Uterus (tissue), 2 donors: ENCODE measurements around the gene GTF2A1.

Experiments used
- POLR2A ChIP-seq, 2 donors: fragments of 450-650 bp; IDR thresholded peaks; one replicate each; pipeline ENCODE4 v1.6.1; 2016; ENCODE audit warnings: antibody characterized with exemption in 2 of 2, mild to moderate bottlenecking in 1 of 2, moderate library complexity in 1 of 2
- TF ChIP-seq, protein P1 (sequence below), 4 experiments: fragments of 200-600 bp in 2 of 4; fragments of 450-650 bp in 2 of 4; sonication (generic) in 2 of 4; IDR thresholded peaks; one replicate each; pipeline ENCODE4 v1.5.1; 2016 to 2019; ENCODE audit warnings: antibody characterized with exemption in 4 of 4, mild to moderate bottlenecking in 2 of 4, moderate library complexity in 1 of 4

DNA sequence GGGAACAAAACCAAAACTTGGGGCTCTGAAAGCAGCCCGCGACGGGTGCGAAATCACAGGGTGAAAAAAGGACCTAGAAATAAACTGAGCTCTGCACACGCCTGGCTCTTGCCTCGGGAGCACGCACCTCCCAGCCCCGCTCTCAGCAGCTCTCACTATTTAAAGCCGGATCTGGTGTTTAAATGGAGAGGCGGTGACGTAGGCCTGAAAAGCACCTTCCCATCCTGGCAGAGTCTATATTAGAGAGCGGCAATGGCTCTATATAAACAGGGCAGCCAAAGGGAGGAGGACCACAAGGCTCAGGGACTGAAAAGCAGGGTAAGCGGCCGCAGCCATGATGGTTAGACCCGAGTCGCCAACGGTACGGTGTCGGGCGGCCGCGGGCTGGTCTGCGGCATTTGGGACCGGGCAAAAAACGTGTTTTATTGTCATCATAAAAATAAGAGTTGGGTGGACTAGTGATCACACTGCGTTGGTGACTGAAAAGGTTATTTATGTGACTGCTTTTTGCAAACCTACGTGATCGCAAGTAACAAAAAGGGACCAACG is 1.5 kb downstream of the GTF2A1 start:
- peak; percentile 98 to 100 for TF ChIP-seq POLR2A (IDR thresholded peaks at IDR 0.05)
- TF ChIP-seq, protein P1, sequence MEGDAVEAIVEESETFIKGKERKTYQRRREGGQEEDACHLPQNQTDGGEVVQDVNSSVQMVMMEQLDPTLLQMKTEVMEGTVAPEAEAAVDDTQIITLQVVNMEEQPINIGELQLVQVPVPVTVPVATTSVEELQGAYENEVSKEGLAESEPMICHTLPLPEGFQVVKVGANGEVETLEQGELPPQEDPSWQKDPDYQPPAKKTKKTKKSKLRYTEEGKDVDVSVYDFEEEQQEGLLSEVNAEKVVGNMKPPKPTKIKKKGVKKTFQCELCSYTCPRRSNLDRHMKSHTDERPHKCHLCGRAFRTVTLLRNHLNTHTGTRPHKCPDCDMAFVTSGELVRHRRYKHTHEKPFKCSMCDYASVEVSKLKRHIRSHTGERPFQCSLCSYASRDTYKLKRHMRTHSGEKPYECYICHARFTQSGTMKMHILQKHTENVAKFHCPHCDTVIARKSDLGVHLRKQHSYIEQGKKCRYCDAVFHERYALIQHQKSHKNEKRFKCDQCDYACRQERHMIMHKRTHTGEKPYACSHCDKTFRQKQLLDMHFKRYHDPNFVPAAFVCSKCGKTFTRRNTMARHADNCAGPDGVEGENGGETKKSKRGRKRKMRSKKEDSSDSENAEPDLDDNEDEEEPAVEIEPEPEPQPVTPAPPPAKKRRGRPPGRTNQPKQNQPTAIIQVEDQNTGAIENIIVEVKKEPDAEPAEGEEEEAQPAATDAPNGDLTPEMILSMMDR (IDR thresholded peaks at IDR 0.05), result no peak
